Spleen (tissue), 11 donors: ENCODE data around the gene PRRT1B. TPM values are rescaled to one million over a fixed set of nuclear protein-coding genes. Genes with fewer than 3 reads are reported as not detected.

Source experiments
- DNase-seq: peaks from one replicate; pipeline ENCODE4 v3.0.0-alpha.2; 2020
- H3K27ac ChIP-seq, 8 donors: fragments of 200-600 bp; sonication (generic) in 7 of 8; 1 replicate in 4 of 8; 2 replicates in 4 of 8; pipeline versions ENCODE4 v1.5.0 to v1.8.0; 2016 to 2021; ENCODE audit warnings: inconsistent platforms in 4 of 8, mild to moderate bottlenecking in 4 of 8, moderate library complexity in 1 of 8
- H3K27me3 ChIP-seq, 7 donors: fragments of 200-600 bp; sonication (generic) in 6 of 7; replicated peaks in 1 of 7; 1 replicate in 4 of 7; 2 replicates in 3 of 7; pipeline versions ENCODE4 v1.5.0 to v1.8.0; 2016 to 2021; ENCODE audit warnings: inconsistent platforms in 3 of 7, mild to moderate bottlenecking in 1 of 7
- H3K36me3 ChIP-seq, 6 donors: fragments of 200-600 bp; sonication (generic) in 5 of 6; 1 replicate in 4 of 6; 2 replicates in 2 of 6; pipeline versions ENCODE4 v1.5.0 to v1.8.0; 2016 to 2021; ENCODE audit warnings: inconsistent platforms in 2 of 6
- H3K4me1 ChIP-seq, 6 donors: fragments of 200-600 bp; sonication (generic) in 5 of 6; 1 replicate in 3 of 6; 2 replicates in 3 of 6; pipeline versions ENCODE4 v1.5.0 to v1.8.0; 2016 to 2021; ENCODE audit warnings: inconsistent platforms in 3 of 6
- H3K4me3 ChIP-seq, 8 donors: fragments of 200-600 bp; sonication (generic) in 7 of 8; 1 replicate in 4 of 8; 2 replicates in 4 of 8; pipeline versions ENCODE4 v1.5.0 to v1.8.0; 2016 to 2021; ENCODE audit warnings: inconsistent platforms in 4 of 8, mild to moderate bottlenecking in 4 of 8, moderate library complexity in 2 of 8
- H3K9me3 ChIP-seq, 8 donors: fragments of 200-600 bp; sonication (generic) in 7 of 8; 1 replicate in 4 of 8; 2 replicates in 4 of 8; pipeline versions ENCODE4 v1.5.0 to v1.8.0; 2016 to 2021; ENCODE audit warnings: inconsistent platforms in 4 of 8
- POLR2A ChIP-seq, 3 donors: fragments of 450-650 bp; IDR thresholded peaks; one replicate each; pipeline ENCODE4 v1.5.1; 2017; ENCODE audit warnings: antibody characterized with exemption in 3 of 3, mild to moderate bottlenecking in 1 of 3
- POLR2AphosphoS5 ChIP-seq, 3 donors: sonication (generic); formaldehyde crosslinking; IDR thresholded peaks; one replicate each; pipeline ENCODE4 v1.5.1; 2017; ENCODE audit warnings: antibody characterized with exemption in 3 of 3
- whole genome bisulfite sequencing, 5 donors: extraction: QIAGEN DNeasy Blood & Tissue Kit in 3 of 5; methylation state at CpG; one replicate each; pipeline versions ENCODE4 v1.1.5 to v1.1.7; 2013 to 2018; 5-methylcytosine and 5-hydroxymethylcytosine counted together
- intact Hi-C: fragments of 100-400 bp; cut with DNase I; formaldehyde crosslinking; loops from one replicate; pipeline ENCODE4 v1.15.0; 2023; ENCODE audit warnings: low total_unique reads
- polyA plus RNA-seq, 3 donors: library from polyadenylated mRNA; stranded (reverse); fragments of 200-250 nt; gene quantifications; one replicate each; pipeline ENCODE4 v1.2.1, GENCODE V29; 2013
- total RNA-seq, 7 donors: library from RNA; depleted of rRNA in 3 of 7; stranded (reverse); fragments of >200 nt in 3 of 7; fragmentation: NEBNext Ultra II Directional in 4 of 7; extraction: Animal tissue kit (Norgen Biotek cat#: 25700) in 4 of 7; gene quantifications; one replicate each; pipeline versions ENCODE4 v1.1.0 to v1.2.1, GENCODE V29; 2016 to 2021
- TF ChIP-seq, protein P1 (sequence below), 11 experiments: fragments of 200-600 bp in 7 of 11; fragments of 450-650 bp in 4 of 11; sonication (generic) in 4 of 11; IDR thresholded peaks in 8 of 11; conservative IDR thresholded peaks in 3 of 11; 1 replicate in 7 of 11; 2 replicates in 4 of 11; pipeline versions ENCODE4 v1.4.0 to v1.8.0; 2016 to 2021; ENCODE audit warnings: antibody characterized with exemption in 11 of 11, inconsistent platforms in 4 of 11, mild to moderate bottlenecking in 1 of 11
- donor health status: healthy with polysubstance abuse.
- donor health status: DM: no; HTN: no; CAD: no; lungs with moderate emphysema.
- donor health status: DM: no; HTN: no; CAD: no.
- donor health status: Bipolar disorder and iron deficiency.
- donor health status: healthy.
- donor health status: DM: no; HTN: no; CAD: no.
- donor health status: DM: yes; HTN: yes; CAD: no.

PRRT1B gene
- total and polyA plus RNA-seq, 10 donors = not detected

- H3K36me3 ChIP-seq = peaks cover 0 to 100% (median 72%) of the 10 kb centered on the region in 6 donors
- TF ChIP-seq POLR2A (IDR thresholded peaks at IDR 0.05) (no peak), POLR2AphosphoS5 (IDR thresholded peaks at IDR 0.05) (no peak)
- TF ChIP-seq, protein P1, sequence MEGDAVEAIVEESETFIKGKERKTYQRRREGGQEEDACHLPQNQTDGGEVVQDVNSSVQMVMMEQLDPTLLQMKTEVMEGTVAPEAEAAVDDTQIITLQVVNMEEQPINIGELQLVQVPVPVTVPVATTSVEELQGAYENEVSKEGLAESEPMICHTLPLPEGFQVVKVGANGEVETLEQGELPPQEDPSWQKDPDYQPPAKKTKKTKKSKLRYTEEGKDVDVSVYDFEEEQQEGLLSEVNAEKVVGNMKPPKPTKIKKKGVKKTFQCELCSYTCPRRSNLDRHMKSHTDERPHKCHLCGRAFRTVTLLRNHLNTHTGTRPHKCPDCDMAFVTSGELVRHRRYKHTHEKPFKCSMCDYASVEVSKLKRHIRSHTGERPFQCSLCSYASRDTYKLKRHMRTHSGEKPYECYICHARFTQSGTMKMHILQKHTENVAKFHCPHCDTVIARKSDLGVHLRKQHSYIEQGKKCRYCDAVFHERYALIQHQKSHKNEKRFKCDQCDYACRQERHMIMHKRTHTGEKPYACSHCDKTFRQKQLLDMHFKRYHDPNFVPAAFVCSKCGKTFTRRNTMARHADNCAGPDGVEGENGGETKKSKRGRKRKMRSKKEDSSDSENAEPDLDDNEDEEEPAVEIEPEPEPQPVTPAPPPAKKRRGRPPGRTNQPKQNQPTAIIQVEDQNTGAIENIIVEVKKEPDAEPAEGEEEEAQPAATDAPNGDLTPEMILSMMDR (IDR thresholded peaks at IDR 0.05 in 8 of 11, conservative IDR thresholded peaks at IDR 0.05 in 3 of 11) = no peak
- 89 to 95% (median 92%) methylated on average over 19 to 20 of the region's 20 CpGs for WGBS, 5 donors
- H3K4me1 ChIP-seq = peaks cover 6 to 61% (median 15%) of the 10 kb centered on the region in 6 donors
- intact Hi-C loops = no loop called here
- no peak for DNase-seq
- no peak overlapping the region for H3K4me3 ChIP-seq
- H3K27ac ChIP-seq = peak overlapping the region in 2 of 8 donors; percentile 16 to 29
- H3K27me3 ChIP-seq = no peaks in the 10 kb centered on the region
- no peaks in the 10 kb centered on the region for H3K9me3 ChIP-seq
These were observed 50.5 kb downstream of the PRRT1B start for GRCh38 chr9:131595696-131596429.

DNA sequence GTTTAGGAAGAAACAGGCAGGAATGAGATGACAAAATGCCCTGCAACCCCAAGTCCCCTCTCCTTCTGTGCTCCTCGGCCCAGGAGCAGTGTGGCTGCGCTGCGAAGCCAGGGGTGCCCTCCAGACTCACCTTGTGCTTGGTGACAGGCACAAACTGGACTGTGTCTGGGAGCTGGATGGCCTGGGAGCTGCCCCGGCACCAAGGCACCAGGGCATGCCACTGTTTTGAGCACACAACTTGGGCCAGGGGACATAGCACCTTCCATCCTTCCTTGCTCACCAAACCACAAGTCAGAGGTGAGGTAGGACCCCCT, 51.1 kb downstream of the PRRT1B start:
- Histone ChIP-seq H3K27me3 (no peaks in the 10 kb centered on the region), H3K36me3 (peaks cover 2 to 100% (median 75%) of the 10 kb centered on the region in 6 donors), H3K4me3 (no peak overlapping the region), H3K4me1 (peaks cover under 1 to 56% (median 10%) of the 10 kb centered on the region in 6 donors), H3K27ac (peak overlapping the region in 2 of 8 donors; percentile 16 to 29), H3K9me3 (no peaks in the 10 kb centered on the region)
- TF ChIP-seq POLR2A (IDR thresholded peaks at IDR 0.05) (no peak), POLR2AphosphoS5 (IDR thresholded peaks at IDR 0.05) (peak in 1 of 3 donors; percentile 46)
- TF ChIP-seq, protein P1 (IDR thresholded peaks at IDR 0.05 in 8 of 11, conservative IDR thresholded peaks at IDR 0.05 in 3 of 11) = no peak
- 95 to 100% (median 98%) methylated on average over 3 to 4 of the region's 4 CpGs for WGBS, 5 donors
- intact Hi-C loops = no loop called here
- DNase-seq = no peak

DNA sequence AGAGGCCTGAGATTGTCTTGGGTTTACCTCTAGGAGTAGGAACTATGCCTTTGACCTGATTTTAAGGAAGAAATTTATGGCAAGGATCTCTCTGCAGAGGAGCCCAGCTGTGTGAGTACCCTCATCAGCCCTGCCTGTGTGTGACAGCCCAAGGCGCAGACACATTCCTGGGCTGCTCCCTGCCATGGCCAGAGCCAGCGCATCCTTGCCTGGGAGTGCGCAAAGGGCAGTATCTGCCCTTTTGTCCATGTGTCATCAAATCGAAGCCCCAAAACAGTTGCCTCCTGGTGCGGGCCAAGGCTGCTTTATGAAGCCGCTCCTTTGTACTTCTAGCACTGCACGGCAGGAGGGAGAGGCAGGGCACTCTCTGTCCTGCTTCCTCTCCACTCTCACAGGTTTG, 51.9 kb downstream of the PRRT1B start:
- intact Hi-C loops = no loop called here
- H3K27ac ChIP-seq = peak overlapping the region in 6 of 8 donors; percentile 44 to 83 (median 82)
- 91 to 97% (median 95%) methylated on average over 7 of the region's 7 CpGs for WGBS, 5 donors
- H3K4me1 ChIP-seq = peaks cover 0 to 49% (median 5%) of the 10 kb centered on the region in 6 donors
- H3K27me3 ChIP-seq = no peaks in the 10 kb centered on the region
- DNase-seq = no peak
- H3K36me3 ChIP-seq = peaks cover 3 to 100% (median 80%) of the 10 kb centered on the region in 6 donors
- TF ChIP-seq, protein P1 (IDR thresholded peaks at IDR 0.05 in 8 of 11, conservative IDR thresholded peaks at IDR 0.05 in 3 of 11) = no peak
- TF ChIP-seq POLR2AphosphoS5 (IDR thresholded peaks at IDR 0.05) = peak in 1 of 3 donors; percentile 39
- peak overlapping the region in 1 of 8 donors; percentile 36 for H3K4me3 ChIP-seq
- H3K9me3 ChIP-seq = no peaks in the 10 kb centered on the region

GRCh38 chr9:131598121-131598520, 52.8 kb downstream of the PRRT1B start:
- intact Hi-C loops = no loop called here
- Histone ChIP-seq H3K9me3 (no peaks in the 10 kb centered on the region), H3K36me3 (peaks cover 3 to 100% (median 87%) of the 10 kb centered on the region in 6 donors), H3K4me1 (peaks cover 0 to 54% (median 5%) of the 10 kb centered on the region in 6 donors), H3K27ac (peak overlapping the region; percentile 32 to 83 (median 66)), H3K4me3 (peak overlapping the region in 1 of 8 donors; percentile 36), H3K27me3 (no peaks in the 10 kb centered on the region)
- TF ChIP-seq POLR2AphosphoS5 (IDR thresholded peaks at IDR 0.05) (peak; percentile 70 to 84 (median 76)), POLR2A (IDR thresholded peaks at IDR 0.05) (no peak)
- TF ChIP-seq, protein P1 (IDR thresholded peaks at IDR 0.05 in 8 of 11, conservative IDR thresholded peaks at IDR 0.05 in 3 of 11) = peak in 1 of 11 experiments; percentile 14
- WGBS, 5 donors = 41 to 71% (median 56%) methylated on average over 4 to 17 of the region's 17 CpGs
- DNase-seq = peak; percentile 92
